ENCODE results near the gene FRMPD3. TPM values are rescaled to one million over a fixed set of nuclear protein-coding genes. Genes with fewer than 3 reads are reported as not detected.

The FRMPD3 gene
- total RNA-seq, 1 experiment from 2014 or later = 0.20 TPM

- POLR2A ChIA-PET (ENCODE audit: unreplicated experiment) = no interaction called here
- no peaks in the 10 kb centered on the region for H3K9me2 ChIP-seq (ENCODE audit: insufficient read depth)
- TF ChIP-seq EZH2 (IDR thresholded peaks at IDR 0.05; ENCODE audit: low read depth) (no peak), CTCF (conservative IDR thresholded peaks at IDR 0.05) (no peak)
- no peaks in the 10 kb centered on the region for H4K20me1 ChIP-seq (ENCODE audit: insufficient read depth)
- no peaks in the 10 kb centered on the region for H3K36me3 ChIP-seq (ENCODE audit: low read depth)
- intact Hi-C loops (cut with micrococcal nuclease; ENCODE audit: unreplicated experiment) = loop anchor here (10.0 kb wide), 1 partner anchor 207 kb away; no protein-coding TSS in a partner anchor
- no peaks in the 10 kb centered on the region for H3K9me3 ChIP-seq (ENCODE audit: insufficient read depth, low read depth)
- H3K79me2 ChIP-seq (ENCODE audit: low read depth) = no peaks in the 10 kb centered on the region
- H3K4me1 ChIP-seq (replicated peaks; ENCODE audit: insufficient read depth) = peaks cover 12% of the 10 kb centered on the region
- H3F3A ChIP-seq (ENCODE audit: insufficient read depth, low read depth) = 0 out of 2 replicates have a peak, but pooled peaks cover 4% of the 10 kb centered on the region
- H3K4me2 ChIP-seq = no peak overlapping the region
- no peak overlapping the region for H2AFZ ChIP-seq
- H3K27ac ChIP-seq = no peak overlapping the region
- no peak overlapping the region for H3K4me3 ChIP-seq
- DNase-seq = no peak
- H3K27me3 ChIP-seq (ENCODE audit: insufficient read depth, low read depth) = no peaks in the 10 kb centered on the region
- CTCF ChIA-PET = no interaction called here
- no TSS peak for BruUV-seq (replicated peaks)
Measured at GRCh38 chrX:107447642-107448041, 1.8 kb upstream of the FRMPD3 start.

- H3K9me3 ChIP-seq (ENCODE audit: insufficient read depth, low read depth) = no peaks in the 10 kb centered on the region
- H4K20me1 ChIP-seq (ENCODE audit: insufficient read depth) = no peaks in the 10 kb centered on the region
- H3K79me2 ChIP-seq (ENCODE audit: low read depth) = no peaks in the 10 kb centered on the region
- H3K36me3 ChIP-seq (ENCODE audit: low read depth) = no peaks in the 10 kb centered on the region
- H3K27ac ChIP-seq = no peak overlapping the region
- peak overlapping the region; percentile 95 for H2AFZ ChIP-seq
- POLR2A ChIA-PET (ENCODE audit: unreplicated experiment) = interaction anchor here (0.6 kb wide), 1 partner anchor 446 kb away, joined by 4 read pairs; no protein-coding TSS in a partner anchor
- BruUV-seq (replicated peaks) = no TSS peak
- no peaks in the 10 kb centered on the region for H3K9me2 ChIP-seq (ENCODE audit: insufficient read depth)
- peak overlapping the region; percentile 95 for H3K4me2 ChIP-seq
- intact Hi-C loops (cut with micrococcal nuclease; ENCODE audit: unreplicated experiment) = loop anchor here (10.0 kb wide), 1 partner anchor 206 kb away; no protein-coding TSS in a partner anchor
- peaks cover 6% of the 10 kb centered on the region; the same call in 1 of the 2 replicates for H3F3A ChIP-seq (ENCODE audit: insufficient read depth, low read depth)
- no peaks in the 10 kb centered on the region for H3K27me3 ChIP-seq (ENCODE audit: insufficient read depth, low read depth)
- no peak for DNase-seq
- CTCF ChIA-PET = no interaction called here
- no peak for TF ChIP-seq EZH2 (IDR thresholded peaks at IDR 0.05; ENCODE audit: low read depth)
- TF ChIP-seq CTCF (conservative IDR thresholded peaks at IDR 0.05) = no peak
- peak overlapping the region; percentile 74 for H3K4me3 ChIP-seq
- H3K4me1 ChIP-seq (replicated peaks; ENCODE audit: insufficient read depth) = peaks cover 6% of the 10 kb centered on the region
Measured at GRCh38 chrX:107448625-107448997, 841 bp upstream of the FRMPD3 start.

GRCh38 chrX:107450823-107451509 is 1.5 kb downstream of the FRMPD3 start:
- Histone ChIP-seq H3K9me3 (ENCODE audit: insufficient read depth, low read depth) (no peaks in the 10 kb centered on the region), H2AFZ (no peak overlapping the region), H4K20me1 (ENCODE audit: insufficient read depth) (no peaks in the 10 kb centered on the region), H3K9me2 (ENCODE audit: insufficient read depth) (no peaks in the 10 kb centered on the region), H3F3A (ENCODE audit: insufficient read depth, low read depth) (peaks cover 16% of the 10 kb centered on the region), H3K4me3 (no peak overlapping the region), H3K27ac (no peak overlapping the region), H3K79me2 (ENCODE audit: low read depth) (no peaks in the 10 kb centered on the region), H3K4me2 (no peak overlapping the region), H3K36me3 (ENCODE audit: low read depth) (no peaks in the 10 kb centered on the region), H3K4me1 (replicated peaks; ENCODE audit: insufficient read depth) (peaks cover 20% of the 10 kb centered on the region), H3K27me3 (ENCODE audit: insufficient read depth, low read depth) (no peaks in the 10 kb centered on the region)
- DNase-seq = no peak
- ChIA-PET CTCF (no interaction called here), POLR2A (ENCODE audit: unreplicated experiment) (no interaction called here)
- TF ChIP-seq EZH2 (IDR thresholded peaks at IDR 0.05; ENCODE audit: low read depth) (no peak), CTCF (conservative IDR thresholded peaks at IDR 0.05) (no peak; the same call in 1 of the 2 replicates)
- BruUV-seq (replicated peaks) = no TSS peak
- intact Hi-C loops (cut with micrococcal nuclease; ENCODE audit: unreplicated experiment) = no loop called here
